A673 (cell line): Measurements from ENCODE around the gene GATAD2A.

Source experiments
- CTCF ChIP-seq: fragments of 300-800, 200-600 bp; sonication (generic); conservative IDR thresholded peaks from 2 replicates; pipeline ENCODE4 v1.5.1; 2017; ENCODE audit warnings: low read depth, mild to moderate bottlenecking, antibody characterized with exemption, low read length, moderate library complexity, mixed read lengths
- EZH2 ChIP-seq: fragments of 200-600 bp; sonication (generic); IDR thresholded peaks from 2 replicates; pipeline ENCODE4 v1.6.1; 2017; ENCODE audit warnings: borderline replicate concordance, low read depth, mild to moderate bottlenecking, mixed read lengths, antibody characterized with exemption, low read length; ENCODE audit not compliant: poor library complexity, severe bottlenecking

GRCh38 chr19:19533841-19534240 lies 128.4 kb downstream of the GATAD2A start:
- TF ChIP-seq CTCF (no peak), EZH2 (no peak)
